ENCODE measurements around the gene CLCNKB.

Gene CLCNKB

GRCh38 chr1:16010837-16011236, 32.7 kb upstream of the CLCNKB start:
- no peak for DNase-seq (ENCODE audit: low read depth)
- TF ChIP-seq, protein P1, sequence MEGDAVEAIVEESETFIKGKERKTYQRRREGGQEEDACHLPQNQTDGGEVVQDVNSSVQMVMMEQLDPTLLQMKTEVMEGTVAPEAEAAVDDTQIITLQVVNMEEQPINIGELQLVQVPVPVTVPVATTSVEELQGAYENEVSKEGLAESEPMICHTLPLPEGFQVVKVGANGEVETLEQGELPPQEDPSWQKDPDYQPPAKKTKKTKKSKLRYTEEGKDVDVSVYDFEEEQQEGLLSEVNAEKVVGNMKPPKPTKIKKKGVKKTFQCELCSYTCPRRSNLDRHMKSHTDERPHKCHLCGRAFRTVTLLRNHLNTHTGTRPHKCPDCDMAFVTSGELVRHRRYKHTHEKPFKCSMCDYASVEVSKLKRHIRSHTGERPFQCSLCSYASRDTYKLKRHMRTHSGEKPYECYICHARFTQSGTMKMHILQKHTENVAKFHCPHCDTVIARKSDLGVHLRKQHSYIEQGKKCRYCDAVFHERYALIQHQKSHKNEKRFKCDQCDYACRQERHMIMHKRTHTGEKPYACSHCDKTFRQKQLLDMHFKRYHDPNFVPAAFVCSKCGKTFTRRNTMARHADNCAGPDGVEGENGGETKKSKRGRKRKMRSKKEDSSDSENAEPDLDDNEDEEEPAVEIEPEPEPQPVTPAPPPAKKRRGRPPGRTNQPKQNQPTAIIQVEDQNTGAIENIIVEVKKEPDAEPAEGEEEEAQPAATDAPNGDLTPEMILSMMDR (IDR thresholded peaks at IDR 0.05; ENCODE audit: control insufficient read depth, insufficient read depth, low read depth, low read length, missing control alignments), result no peak
- no peak overlapping the region for H3K4me3 ChIP-seq (ENCODE audit: control insufficient read depth, low read depth, low read length)

DNA sequence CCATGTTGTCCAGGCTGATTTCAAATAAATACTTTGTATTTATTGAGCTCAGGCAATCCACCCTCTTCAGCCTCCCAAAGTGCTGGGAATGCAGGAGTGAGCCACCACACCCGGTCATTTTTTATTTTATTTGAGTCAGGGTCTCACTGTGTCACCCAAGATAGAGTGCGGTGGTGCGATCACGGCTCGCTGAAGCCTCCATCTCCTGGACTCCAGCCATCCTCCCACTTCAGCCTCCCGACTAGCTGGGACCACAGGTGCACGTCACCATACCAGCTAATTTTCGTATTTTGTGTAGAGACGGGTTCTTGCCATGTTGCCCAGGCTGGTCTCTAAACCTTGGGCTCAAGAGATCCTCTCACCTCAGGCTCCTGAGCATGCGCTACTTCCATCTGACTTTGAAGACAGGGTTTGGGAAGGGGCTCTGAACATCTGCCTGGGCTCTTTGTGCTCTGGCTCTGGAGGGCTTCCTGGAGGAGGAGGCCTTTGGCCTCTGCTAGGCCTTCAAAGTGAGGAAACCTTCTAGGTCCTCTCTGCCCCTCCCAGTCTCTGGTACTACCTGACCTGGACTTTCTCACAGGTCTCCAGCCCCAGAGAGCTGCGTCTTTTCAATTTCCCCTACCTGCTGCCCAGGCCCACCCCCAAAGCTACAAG, 31.5 kb upstream of the CLCNKB start:
- TF ChIP-seq, protein P1 (IDR thresholded peaks at IDR 0.05; ENCODE audit: control insufficient read depth, insufficient read depth, low read depth, low read length, missing control alignments), result no peak
- H3K4me3 ChIP-seq (ENCODE audit: control insufficient read depth, low read depth, low read length), result no peak overlapping the region
- no peak for DNase-seq (ENCODE audit: low read depth)

DNA sequence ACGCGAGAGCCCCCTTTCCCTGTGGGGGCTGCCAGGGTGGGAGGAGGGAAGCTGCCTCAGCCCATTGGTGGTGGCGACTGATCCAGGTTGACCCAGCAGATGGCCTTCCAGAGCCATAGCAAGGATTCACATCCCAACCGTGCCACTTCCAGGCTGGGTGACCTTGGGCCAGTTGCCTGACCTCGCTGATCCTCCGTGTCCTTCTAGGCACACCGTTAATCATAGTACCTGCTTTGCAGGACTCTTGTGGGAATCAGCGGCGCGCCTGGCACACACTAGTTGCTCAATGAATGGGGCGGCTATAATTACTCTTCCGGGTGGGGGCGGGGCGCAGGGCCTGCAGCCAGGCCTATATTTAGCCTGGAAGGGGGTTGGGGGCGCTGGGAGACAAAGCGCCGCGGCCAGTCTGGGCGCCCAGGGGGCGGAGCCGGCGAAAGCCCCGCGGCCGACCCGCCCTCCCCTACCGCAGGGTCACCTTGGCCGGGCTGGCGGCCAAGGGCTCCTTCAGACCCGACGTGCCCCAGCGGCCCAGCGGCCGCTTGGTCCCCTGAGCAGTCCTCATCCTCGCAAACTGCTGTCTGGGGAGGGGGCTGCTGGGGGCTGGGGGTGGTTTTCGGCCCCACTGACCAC, 30.9 kb upstream of the CLCNKB start:
- peak overlapping the region; percentile 32 for H3K4me3 ChIP-seq (ENCODE audit: control insufficient read depth, low read depth, low read length)
- DNase-seq (ENCODE audit: low read depth), result no peak
- TF ChIP-seq, protein P1 (IDR thresholded peaks at IDR 0.05; ENCODE audit: control insufficient read depth, insufficient read depth, low read depth, low read length, missing control alignments), result no peak

DNA sequence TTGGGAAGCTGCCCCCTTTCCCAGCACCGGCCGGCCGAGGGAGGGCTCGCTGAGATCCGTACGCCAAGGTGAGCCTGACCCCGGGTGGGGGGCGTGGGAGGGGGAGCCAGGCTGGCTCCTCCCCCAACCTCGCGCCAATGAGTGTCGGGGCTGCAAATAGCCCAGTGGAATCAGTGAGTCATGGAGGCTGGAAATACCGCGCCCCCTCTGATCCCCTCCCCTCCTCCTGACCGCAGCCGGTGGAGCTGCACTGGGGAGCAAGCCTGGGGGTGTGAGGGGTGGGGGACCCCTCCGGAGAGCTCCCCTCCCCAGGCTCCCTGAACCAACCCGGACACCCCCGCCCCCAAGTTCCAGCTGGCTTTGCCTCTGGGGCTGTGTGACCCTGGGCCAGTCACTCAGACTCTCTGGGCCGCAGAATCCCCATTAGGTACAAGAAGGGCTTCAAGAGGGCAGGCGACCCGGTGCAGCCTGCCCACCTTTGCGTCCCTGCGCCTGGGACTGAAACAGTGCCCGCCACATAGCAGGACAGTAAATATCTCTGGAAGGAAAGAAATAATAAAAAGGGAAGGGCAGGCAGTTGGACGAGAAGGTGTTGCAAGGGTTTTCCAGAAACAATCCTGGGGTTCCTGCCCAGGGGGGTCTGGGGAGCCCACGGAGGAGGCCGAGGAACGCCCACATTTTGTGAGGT, 30.2 kb upstream of the CLCNKB start:
- TF ChIP-seq, protein P1 (IDR thresholded peaks at IDR 0.05; ENCODE audit: control insufficient read depth, insufficient read depth, low read depth, low read length, missing control alignments), result no peak
- no peak for DNase-seq (ENCODE audit: low read depth)
- H3K4me3 ChIP-seq (ENCODE audit: control insufficient read depth, low read depth, low read length), result peak overlapping the region; percentile 32

DNA sequence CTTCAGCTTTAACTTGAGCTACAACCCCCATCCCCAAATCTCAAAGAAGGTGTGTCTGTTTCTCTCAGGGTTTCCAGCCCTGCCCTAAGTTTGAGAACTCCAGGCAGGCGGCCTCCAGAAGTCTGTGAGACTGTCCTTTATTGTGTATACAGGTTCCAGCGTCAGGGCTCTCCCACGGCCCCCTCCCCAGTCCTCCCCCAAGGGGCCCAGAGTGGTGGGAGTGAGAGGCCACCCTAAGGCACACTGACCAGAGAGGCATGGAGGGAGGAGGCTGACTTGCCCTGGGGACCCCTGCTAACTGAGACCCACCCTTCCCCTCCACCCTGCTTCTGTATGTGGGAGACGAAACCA, 29.7 kb upstream of the CLCNKB start:
- no peak for DNase-seq (ENCODE audit: low read depth)
- H3K4me3 ChIP-seq (ENCODE audit: control insufficient read depth, low read depth, low read length), result no peak overlapping the region
- TF ChIP-seq, protein P1 (IDR thresholded peaks at IDR 0.05; ENCODE audit: control insufficient read depth, insufficient read depth, low read depth, low read length, missing control alignments), result no peak

GRCh38 chr1:16014509-16015482, 28.8 kb upstream of the CLCNKB start:
- no peak overlapping the region for H3K4me3 ChIP-seq (ENCODE audit: control insufficient read depth, low read depth, low read length)
- DNase-seq (ENCODE audit: low read depth), result no peak
- TF ChIP-seq, protein P1 (IDR thresholded peaks at IDR 0.05; ENCODE audit: control insufficient read depth, insufficient read depth, low read depth, low read length, missing control alignments), result no peak
